Activated naive CD8-positive, alpha-beta T cell treated with anti-CD3 and anti-CD28 coated beads, Interleukin-2, amount 50 U/mL, for 24 hours (primary cell): ENCODE measurements around the gene NCDN.

ENCODE experiments used
- ATAC-seq: fragments of 150-1000 bp; cut with Tn5 transposase; one replicate; pipeline ENCODE4 v1.10.0; 2021
- DNase-seq: peaks from one replicate; pipeline ENCODE4 v3.0.0; 2021
- H3K27ac Mint-ChIP-seq: one replicate; pipeline ENCODE4 v1.8.0; 2021; ENCODE audit warnings: mild to moderate bottlenecking, mixed read lengths
- H3K27me3 Mint-ChIP-seq: one replicate; pipeline ENCODE4 v1.8.0; 2021; ENCODE audit warnings: mixed read lengths
- H3K36me3 Mint-ChIP-seq: one replicate; pipeline ENCODE4 v1.8.0; 2021; ENCODE audit warnings: low read depth, mixed read lengths
- H3K4me1 Mint-ChIP-seq: one replicate; pipeline ENCODE4 v1.8.0; 2021; ENCODE audit warnings: mixed read lengths
- H3K4me3 Mint-ChIP-seq: one replicate; pipeline ENCODE4 v1.8.0; 2021; ENCODE audit warnings: mild to moderate bottlenecking, moderate library complexity, mixed read lengths
- H3K9me3 Mint-ChIP-seq: one replicate; pipeline ENCODE4 v1.8.0; 2021; ENCODE audit warnings: mixed read lengths

NCDN gene

GRCh38 chr1:35605071-35605866 is 47.7 kb downstream of the NCDN start:
- ATAC-seq (no peak), DNase-seq (no peak)
- no peak overlapping the region for H3K4me3 Mint-ChIP-seq
- no peaks in the 10 kb centered on the region for H3K9me3 Mint-ChIP-seq
- H3K27ac Mint-ChIP-seq = peak overlapping the region; percentile 59
- H3K36me3 Mint-ChIP-seq = peaks cover 53% of the 10 kb centered on the region
- H3K4me1 Mint-ChIP-seq = peaks cover 12% of the 10 kb centered on the region
- no peaks in the 10 kb centered on the region for H3K27me3 Mint-ChIP-seq

DNA sequence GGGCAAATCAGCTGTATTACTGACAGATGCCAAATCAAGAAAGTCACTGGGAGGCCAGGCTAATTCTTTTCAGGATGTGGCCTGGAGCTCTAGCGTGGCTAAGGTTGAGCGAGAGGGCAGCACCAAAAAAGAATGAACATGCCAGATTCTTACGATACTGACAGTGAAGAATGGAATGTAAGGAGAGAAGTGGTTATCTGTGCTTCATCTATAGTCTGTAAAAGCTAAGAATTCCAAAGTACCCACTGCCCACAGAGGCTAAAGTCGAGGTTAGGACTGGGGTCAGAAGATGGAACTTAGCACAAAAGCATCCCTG is 48.2 kb downstream of the NCDN start:
- no peak overlapping the region for H3K4me3 Mint-ChIP-seq
- H3K36me3 Mint-ChIP-seq = peaks cover 54% of the 10 kb centered on the region
- no peaks in the 10 kb centered on the region for H3K27me3 Mint-ChIP-seq
- peaks cover 12% of the 10 kb centered on the region for H3K4me1 Mint-ChIP-seq
- DNase-seq = no peak
- H3K27ac Mint-ChIP-seq = no peak overlapping the region
- no peaks in the 10 kb centered on the region for H3K9me3 Mint-ChIP-seq
- ATAC-seq = no peak

- H3K36me3 Mint-ChIP-seq = peaks cover 37% of the 10 kb centered on the region
- H3K9me3 Mint-ChIP-seq = no peaks in the 10 kb centered on the region
- no peak overlapping the region for H3K27ac Mint-ChIP-seq
- DNase-seq (no peak), ATAC-seq (no peak)
- H3K27me3 Mint-ChIP-seq = no peaks in the 10 kb centered on the region
- no peak overlapping the region for H3K4me3 Mint-ChIP-seq
- H3K4me1 Mint-ChIP-seq = peaks cover 16% of the 10 kb centered on the region
Measured at GRCh38 chr1:35611655-35612054, 54.1 kb downstream of the NCDN start.

DNA sequence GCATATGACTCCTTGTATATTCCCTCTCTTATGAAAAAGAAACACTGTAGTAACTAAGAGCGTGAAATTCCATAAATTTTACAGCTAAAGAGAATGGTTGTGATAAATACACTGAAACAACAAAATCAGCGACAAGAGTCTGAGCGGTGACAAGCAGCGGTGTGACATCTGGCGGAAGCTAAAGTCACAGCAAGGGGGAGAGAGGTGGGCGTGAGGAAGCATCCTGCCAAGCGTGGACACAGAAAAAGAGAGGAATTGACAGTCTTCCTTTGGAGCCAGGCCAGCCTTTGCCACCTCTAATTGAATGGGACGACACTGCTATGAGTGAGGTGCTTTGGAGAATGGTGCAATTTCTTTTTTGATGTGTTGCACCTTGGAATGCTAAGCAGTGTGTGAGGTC is 57.8 kb downstream of the NCDN start:
- no peak overlapping the region for H3K27ac Mint-ChIP-seq
- peaks cover 34% of the 10 kb centered on the region for H3K36me3 Mint-ChIP-seq
- H3K4me1 Mint-ChIP-seq = peaks cover 3% of the 10 kb centered on the region
- no peak overlapping the region for H3K4me3 Mint-ChIP-seq
- no peaks in the 10 kb centered on the region for H3K9me3 Mint-ChIP-seq
- ATAC-seq = no peak
- no peak for DNase-seq
- H3K27me3 Mint-ChIP-seq = no peaks in the 10 kb centered on the region
